Myocyte (in vitro differentiated cells): ENCODE results near the gene AUP1. TPM values are rescaled to one million over a fixed set of nuclear protein-coding genes. Genes with fewer than 3 reads are reported as not detected.

Experiments used
- DNase-seq: peaks from one replicate; pipeline ENCODE4 v3.0.0-alpha.2; 2012; ENCODE audit warnings: low read depth
- total RNA-seq: library from RNA; depleted of rRNA; stranded (reverse); fragments of >200 nt; gene quantifications from 2 replicates; pipeline ENCODE4 v1.2.3, GENCODE V29; 2014

AUP1 gene
- total RNA-seq, 1 donor from 2014 or later: 111 TPM

DNA sequence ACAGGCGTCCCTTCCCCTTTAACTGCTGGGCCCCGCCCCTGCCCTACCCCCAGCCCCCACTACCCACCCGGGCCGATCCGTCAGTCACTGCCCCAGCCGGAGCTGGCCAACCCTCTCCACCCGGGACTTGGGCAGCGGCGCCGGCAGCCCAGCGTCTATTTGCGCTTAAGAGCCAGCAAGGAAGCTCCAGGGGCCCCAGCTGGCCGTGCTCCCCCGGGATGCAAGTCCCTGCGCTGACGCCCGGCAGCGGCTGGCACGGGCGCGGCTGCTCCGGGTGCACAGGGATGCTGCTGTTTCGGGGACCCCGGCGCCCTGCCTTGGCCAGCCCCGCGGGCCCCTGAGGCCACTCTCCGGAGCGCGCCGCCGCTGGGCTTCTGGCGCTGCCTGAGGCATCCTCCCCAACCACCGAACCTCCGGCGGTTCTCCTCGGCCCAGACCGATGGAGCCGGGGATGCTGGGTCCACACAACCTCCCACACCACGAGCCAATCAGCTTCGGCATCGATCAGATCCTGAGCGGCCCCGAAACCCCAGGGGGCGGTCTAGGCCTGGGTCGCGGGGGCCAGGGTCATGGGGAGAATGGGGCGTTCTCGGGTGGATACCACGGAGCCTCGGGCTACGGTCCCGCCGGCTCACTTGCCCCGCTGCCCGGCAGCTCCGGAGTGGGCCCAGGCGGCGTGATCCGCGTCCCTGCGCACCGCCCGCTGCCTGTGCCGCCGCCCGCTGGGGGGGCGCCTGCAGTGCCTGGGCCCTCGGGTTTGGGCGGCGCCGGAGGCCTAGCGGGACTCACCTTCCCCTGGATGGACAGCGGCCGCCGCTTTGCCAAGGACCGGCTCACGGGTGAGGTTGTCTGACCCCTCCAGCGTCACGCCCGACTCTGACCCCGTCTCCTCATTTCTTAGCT, 14.9 kb downstream of the AUP1 start, which contains the start of gene TLX2:
TSS of gene TLX2 (plus strand) at position 83 of the 903 bp plus-strand sequence. CDS start at position 440, 357 bp downstream.
- DNase-seq: no peak

DNA sequence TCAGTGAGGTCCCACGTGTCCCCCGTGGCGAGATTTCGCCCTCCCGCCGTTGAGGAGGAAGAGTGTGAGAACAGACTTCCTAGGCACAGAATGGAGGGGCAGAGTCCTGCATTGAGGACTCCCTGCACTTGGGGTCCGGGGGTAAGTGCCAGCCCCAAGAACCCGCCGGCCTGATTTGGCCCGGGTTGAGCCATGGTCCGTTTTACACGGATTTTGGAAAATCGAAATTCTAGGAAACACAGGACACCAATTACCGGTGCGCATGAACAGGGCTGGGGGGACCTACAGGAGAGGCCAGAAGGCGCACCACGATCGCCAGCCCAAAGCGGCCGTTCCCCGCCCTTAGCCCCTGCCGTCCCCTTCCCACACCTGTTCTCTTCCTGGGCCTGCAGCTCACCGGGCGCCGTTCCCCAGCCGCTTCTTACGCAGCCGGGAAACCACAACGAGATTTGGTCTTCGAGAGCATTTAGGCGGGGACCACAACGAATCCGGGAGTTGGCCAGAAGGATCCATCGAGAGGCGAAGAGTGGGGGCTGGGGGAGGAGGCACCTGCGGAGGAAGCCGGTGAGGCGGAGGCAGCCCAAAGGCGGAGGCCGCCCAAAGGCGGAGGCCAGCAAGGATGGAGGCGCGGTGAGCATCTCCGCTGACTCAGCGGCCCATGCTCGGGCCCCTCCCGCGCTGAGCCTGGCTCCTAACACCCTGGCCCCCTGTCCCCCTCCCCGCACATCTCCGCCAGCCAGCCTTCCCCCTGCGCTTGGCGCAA, 15.7 kb downstream of the AUP1 start:
- no peak for DNase-seq

DNA sequence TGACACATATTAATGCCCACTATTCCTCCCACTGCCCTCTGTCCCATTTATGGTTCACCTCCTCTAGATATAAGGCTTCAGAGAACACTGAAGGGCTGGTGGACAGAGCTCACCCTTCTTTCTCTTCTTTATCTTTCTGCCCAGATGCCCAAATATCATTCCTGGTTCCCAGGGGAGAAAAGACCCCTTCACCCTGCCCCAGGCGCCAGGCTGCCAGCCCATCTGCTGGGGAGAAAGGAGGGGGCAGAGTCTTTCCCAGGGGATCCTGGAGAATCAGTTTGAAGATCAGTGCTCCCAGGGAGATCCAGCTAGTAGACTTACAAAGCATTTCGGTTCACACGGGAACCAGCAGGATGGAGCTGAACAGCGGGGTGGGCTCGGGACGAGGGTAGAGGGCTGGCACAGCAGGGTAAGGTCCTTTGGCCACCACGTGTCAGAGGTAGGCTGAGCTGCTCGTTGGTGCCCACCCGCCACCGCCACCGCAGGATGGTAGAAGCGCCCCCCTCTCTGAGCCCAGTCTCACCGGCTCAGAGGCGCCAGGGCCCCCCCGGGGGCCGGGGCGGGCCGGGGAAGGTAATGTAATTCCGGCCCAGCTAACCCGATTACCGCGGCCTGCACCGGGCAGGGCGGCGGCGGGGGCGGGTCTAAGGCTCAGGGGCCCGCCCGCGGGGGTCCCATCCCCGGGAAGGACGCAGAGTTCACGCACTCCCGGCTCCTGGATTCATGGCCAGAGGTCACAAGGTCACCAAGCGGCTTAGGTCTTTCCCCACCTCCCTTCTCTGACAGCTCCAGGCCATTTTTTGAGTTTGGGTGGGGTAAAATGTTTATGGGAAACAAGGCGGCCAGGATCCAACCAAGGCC, 16.5 kb downstream of the AUP1 start:
- DNase-seq: no peak

DNA sequence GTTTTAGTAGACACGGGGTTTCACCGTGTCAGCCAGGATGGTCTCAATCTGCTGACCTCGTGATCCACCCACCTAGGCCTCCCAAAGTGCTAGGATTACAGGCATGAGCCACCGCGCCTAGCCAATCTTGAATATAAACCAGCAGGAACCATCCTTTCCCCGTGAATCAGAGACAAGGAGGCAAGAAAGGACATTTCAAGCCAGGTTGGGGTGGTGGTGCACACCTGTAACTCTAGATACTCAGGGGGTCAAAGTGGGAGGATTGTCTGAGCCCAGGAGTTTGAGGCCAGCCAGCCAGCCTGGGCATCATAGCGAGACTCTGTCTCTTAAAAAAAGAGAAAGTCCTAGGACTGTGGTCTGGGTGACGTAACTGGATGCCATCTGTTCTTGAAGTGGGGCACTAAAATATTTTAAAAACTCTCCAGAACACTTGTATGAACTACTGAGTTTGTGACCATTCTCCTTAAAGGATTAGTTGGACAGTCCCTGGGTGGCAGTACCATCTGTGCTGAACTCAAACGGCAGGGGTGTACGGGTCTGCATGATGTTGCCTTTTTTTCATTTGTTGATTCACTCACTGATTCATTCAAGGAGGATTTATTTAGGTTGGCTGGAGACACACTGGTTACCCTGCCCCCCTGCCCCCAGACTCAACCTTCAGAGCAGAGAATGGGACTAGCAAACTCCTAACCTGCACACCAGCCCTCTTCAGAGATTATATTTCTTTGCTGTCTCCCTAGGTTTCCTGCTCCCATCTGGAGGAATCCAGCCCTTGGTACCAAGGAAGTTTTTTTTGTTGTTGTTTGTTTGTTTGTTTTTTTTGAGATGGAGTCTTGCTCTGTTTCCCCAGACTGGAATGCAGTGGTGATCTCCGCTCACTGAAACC, 18.2 kb downstream of the AUP1 start:
- peak; percentile 43 for DNase-seq

DNA sequence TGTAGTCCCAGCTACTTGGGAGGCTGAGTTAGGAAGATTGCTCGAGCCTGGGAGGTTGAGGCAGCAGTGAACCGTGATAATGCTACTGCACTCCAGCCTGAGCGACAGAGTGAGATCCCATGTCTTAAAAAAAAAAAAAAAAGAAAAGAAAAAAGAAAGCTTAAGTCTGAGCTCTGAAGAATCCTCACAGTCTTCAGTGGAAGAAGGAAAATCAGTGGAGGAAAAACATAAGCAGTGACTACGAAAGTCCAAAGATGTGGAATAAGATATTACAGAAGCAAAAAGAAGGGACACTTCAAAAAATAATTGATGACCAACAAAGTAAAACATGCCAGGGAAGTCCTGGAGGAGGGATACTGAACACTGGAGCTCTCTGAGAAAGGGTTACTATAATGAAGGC, 19.2 kb downstream of the AUP1 start:
- no peak for DNase-seq

DNA sequence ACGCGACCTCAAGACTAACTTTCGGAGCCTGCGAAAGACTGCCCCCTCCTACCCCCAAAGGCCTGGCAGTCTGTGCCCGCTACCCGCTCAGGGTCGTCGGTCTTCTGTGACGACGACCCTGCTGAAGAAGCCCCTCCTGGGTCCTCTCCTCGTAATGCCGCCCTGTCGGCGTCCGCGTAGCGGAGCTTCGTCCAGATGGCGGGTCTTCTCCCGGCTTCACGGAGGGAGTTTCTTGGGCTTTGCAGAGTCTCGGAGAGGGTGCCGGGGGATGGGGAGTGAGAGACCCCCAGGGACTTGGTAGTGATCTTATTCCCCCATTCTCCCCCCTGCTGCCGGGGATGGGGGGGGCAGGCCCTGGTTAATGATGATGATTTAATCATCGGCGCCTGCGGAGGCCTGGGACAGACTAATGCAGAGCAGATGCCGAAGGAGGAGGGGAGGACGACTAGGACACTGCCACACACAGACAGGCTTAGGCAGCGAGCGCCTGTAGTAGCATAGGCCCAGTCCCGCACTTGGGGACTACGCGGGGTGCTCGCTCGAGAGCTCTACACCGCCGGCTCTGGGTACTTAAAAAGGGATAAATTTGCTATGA, 21.5 kb downstream of the AUP1 start:
- DNase-seq: no peak

DNA sequence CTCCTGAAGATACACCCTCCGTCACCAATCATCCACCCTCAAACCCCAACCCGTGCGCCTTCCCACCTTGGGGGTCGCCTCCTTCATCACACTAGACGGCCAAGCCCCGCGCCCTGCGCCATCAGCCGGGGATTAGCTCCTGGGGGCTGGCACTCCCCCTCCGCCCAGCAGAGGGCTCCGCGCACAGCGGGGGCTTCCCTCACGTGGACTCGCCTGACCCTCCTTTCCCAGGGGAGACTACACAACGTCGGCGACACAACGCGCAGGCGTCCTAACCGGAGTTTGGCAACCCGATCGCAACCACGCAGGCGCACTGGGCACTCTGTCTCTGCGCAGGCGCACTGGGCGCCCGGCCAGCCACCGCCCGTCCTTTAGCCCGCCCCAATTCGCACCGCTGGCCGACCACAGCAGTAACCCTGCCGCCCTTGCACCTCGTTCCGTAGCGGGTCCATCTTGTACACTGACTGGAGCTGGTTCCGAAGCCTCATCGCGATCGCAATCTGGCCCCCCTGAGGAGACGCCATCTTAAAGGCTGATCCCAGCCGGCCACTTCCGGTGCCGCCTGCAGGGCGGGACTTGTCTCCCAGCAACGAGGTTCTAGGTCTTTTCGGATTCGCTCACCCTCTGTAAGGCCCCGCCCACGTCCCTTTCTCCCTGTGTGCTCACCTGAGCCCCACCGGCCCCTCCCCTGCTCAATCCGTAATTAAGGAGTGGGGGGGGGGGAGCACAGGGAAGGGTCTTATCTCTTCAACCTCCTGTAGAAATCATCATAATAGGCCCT, 22.2 kb downstream of the AUP1 start, which contains the start of gene PCGF1:
TSS of gene PCGF1 (minus strand) at position 551 of the 781 bp plus-strand sequence. CDS start at position 524, 27 bp downstream.
- peak; percentile 99 for DNase-seq

DNA sequence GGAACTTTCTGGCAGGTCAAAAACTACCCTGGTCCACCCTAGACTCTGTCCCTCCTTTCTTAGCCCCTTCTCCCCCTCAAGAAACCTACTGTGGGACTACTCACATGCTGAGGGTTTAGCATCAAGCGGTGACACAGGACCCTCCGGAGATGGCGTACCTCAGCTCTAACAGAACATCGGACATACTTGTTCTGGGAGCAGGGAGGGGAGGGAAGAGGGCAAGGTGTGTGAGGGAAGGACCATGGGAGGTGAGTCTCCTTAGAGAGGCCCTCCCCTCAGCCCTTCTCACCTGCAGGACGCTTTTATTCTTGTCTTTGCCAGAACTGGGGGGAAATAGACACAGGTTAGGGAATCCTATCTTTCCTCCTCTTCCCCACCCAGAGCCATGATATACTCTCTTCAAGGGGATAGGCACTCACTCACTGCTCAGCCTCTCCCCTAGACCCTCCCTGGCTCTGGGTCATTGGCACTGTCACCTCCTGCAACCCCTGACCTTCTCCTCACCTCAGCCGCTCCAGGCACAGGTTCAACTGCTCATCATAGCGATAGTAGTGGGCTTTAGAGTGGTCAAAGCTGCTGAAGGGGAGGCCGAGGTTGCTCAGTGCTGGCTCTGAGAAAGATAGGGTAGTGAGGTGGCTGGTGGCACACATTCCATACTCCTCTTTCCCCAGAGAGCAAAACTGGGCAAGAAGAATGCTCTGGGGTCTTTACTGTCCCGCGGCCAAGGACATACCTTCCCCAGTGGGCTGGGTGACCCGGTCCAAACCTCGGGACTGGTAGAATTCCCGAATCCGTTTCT, 23.9 kb downstream of the AUP1 start:
- DNase-seq: no peak

DNA sequence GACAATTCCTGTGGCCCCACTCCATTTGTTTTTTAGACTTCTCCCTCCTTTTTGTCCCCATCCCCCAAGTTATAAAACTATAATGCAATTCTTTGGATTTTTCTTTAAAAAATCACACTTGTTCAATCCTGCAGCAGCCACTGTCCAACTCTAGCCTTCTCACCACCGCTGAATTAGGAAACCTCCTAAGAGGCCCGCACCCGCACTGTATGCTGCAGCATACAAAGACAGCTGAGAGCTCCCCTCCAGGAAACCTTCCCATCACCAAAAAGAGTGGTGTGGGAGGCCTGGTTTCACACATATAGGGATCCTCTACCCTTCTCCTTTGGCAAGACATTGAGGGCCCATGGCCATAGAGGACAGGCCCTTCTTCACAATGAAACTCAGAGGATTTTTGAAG, 24.9 kb downstream of the AUP1 start:
- DNase-seq: peak; percentile 10

DNA sequence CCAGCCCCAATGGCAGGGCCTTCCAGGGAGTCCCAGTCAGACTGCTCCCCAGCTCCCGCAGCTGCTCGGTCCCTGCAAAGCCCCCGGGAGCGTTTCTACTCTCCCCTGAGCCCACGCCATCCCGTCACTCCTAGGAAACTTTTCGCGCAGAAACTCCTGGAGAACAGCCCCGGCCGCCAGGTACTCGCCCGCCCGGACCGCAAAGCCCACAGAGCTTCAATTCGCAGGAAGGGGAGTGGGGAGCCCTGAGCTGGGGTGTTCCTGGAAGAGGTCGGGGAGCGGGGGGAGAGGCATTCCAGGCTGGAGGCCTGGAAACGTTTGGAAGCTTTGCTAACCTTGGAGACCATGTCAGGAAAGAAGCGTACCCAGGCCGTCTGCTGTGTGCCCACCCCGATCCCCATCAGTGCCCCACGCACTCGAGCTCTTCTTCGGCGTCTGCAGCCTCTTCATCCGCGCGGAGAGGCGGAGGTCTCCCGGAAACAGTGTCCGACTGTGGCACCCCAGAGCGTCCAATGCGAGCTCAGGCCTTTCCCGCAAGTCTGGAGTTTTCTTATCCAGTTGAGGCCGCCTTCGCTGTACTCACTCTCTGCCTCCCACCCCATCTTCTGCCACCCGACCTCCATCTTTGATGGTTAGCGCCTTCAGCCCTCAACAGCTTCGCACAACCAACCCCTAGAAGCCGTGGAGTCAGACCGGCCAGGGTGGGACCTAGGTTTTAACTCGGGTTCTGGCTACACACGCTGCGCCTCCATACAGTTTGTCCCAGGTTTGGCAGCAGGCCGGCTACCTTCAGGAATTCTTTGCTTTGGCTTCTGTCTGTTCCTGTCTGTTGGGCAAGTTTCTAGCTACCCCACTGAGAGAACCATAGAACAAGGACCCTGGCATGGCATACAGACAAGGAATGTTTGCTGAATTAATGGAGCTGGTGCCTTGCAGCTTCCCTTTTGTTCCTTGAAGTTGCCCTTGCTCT, 25.7 kb downstream of the AUP1 start:
- DNase-seq: no peak

DNA sequence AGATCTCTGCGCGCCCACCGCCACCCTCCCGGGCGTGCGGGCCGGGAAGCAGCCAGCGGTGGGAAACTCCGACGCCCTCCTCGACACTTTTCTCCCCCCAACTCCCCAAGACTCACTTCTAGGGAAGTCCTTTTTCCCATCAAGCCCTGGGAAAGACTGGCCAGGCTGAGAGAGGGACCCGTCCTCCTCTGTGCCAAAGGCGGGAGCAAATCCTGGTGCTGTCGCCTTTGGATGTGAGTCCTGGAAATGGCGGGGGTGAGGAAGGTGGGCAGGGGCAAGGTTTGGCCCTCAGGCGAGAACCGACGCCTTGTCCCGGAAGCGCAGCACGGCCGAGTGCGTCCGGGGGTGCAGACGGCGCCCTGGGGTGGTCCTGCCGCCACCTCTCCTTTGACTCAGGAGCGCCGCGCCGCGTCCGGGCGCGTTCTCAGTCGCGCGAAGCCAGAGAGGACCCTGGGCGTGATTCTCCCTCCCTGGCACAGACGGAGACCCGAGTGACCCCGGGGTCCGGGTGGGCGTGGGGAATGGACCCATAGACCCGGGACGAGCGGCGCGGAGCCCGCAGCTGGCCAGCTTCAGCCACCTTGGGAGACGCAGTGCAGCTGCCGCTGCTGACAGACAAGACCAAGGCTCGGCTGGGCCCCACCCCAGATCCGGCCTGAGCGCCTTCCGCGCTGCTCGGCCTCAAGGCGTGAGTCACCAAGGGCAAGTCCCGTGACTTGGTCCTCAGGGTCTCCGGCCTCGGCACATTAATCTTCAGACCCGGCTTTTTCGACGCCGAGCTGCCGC, 26.6 kb downstream of the AUP1 start:
- DNase-seq: peak; percentile 87

DNA sequence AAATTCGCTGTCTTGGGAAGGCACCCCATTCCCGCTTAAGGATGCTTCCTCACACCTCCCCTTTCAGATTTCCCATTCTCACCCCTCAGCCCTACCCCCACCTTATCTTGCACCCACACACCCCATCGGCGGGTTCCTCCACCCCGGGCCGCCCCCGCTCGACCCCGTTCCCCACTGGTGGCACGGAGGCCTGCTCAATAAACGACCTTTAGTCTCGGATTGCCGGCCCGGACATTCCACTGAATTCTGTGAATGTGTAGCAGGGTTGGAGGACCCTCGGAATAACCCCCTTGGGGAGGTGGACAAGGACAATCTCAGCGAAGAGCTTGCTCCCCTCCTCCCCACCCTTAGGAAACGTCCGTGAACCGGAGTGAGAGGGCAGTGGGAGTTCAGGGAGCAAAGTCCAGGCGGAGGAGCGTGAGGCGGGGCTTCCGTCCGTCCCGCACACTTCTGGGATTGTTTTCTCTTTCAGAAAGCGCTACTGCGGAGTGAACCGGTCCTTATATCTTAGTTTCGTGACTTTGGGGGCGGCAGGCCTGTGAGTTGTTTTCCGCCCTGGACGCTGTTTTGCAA, 27.3 kb downstream of the AUP1 start:
- no peak for DNase-seq

DNA sequence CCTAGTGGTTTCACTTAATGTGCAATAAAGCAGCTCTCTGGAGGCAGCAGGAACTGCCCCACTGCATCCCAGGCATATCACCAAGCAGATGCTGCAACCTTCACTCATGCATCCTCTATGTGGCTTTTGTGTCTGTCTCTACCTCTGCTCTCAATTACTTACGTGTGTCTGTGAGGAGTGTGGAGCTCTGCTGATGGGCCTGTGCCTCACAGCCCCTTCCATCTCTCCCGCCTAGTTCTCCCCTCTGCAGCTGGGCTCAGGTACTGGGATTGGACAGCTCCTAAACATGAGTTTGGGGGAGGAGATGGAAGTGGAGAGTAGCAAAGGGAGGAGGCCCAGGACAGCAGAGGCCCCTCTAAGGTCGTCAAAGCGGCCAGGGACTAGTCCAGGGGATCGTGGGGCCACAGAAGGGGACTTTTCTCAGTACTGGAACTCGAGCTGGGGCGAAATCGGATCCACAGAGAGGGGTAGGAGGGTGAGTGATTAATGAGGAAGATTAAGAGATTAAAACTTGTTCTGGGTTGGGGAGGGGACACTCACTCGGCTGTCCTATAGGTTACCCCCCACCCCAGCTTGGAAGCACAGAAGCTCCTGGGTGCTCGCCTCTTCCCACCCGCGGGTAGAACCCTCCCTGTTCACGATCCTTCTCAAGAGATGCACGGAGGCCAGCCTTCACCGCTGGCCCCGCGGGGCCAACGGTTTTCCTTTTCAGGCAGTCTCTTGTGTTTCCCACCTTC, 28.0 kb downstream of the AUP1 start:
- no peak for DNase-seq

DNA sequence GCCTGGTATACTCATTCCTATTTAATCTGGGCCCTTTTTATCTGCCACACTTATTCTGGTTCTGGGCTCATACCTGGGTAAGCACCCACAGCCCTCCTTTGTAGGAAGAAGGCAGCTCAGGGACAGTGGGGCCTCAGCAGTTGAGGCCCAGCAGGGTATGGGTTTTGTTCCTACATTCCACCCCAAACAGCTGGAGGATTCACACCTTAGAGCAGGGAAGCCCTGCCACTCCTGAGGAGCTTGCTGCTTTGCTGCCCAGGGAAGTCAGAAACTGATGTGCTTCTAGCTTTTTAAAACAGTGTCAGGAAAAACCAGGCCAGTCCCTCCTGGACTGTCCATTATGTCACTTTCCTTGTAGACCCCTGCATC, 28.9 kb downstream of the AUP1 start:
- no peak for DNase-seq

DNA sequence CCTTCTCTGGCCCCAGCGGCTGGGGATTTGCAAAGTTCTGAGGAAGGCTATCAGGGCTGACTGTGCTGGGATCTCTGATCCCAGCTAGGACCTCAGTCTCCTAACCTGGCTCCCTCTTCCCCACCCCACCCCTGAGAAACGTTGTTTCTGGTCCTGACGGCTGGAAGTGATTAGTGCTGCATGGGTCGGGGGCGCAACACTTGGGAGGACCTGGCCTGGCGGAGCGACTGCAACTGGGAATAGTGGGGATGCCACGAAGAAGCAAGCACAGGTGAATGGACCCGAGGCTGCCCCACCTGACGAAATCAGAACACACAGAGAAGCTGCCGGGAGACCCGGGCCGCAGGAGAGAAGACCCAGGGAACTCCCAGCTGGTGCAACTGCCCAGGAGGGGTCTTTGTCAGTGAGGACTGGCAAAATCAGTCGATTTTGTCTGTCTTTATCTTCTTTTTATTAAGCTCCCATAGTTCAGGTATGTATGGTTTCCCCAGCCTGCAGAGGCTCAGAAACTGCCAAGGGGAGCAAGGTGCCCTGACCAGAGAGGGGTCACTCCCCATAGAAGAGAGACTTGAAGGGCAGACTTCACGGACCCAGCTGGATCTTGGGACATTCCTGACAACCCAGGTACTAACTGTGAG, 29.4 kb downstream of the AUP1 start:
- no peak for DNase-seq
